Subcutaneous adipose tissue (tissue), 4 donors: ENCODE measurements around the gene FOXF1. TPM values are rescaled to one million over a fixed set of nuclear protein-coding genes. Genes with fewer than 3 reads are reported as not detected.

Experiments
- CTCF ChIP-seq: fragments of 450-650 bp; IDR thresholded peaks from one replicate; pipeline ENCODE4 v1.5.1; 2016; ENCODE audit warnings: low read depth, mild to moderate bottlenecking, control low read depth, antibody characterized with exemption, moderate library complexity
- total RNA-seq, 4 donors: library from RNA; depleted of rRNA; stranded (reverse); fragments of >200 nt; gene quantifications; one replicate each; pipeline ENCODE4 v1.1.0, GENCODE V29; 2016

Gene FOXF1
- total RNA-seq, 4 donors from 2014 or later, result 0.44 to 0.98 TPM; not detected in 2

GRCh38 chr16:86508028-86508946 lies 2.0 kb upstream of the FOXF1 start:
- no peak for TF ChIP-seq CTCF

GRCh38 chr16:86508947-86509758 lies 1.2 kb upstream of the FOXF1 start:
- TF ChIP-seq CTCF, result no peak

- TF ChIP-seq CTCF, result no peak
These were observed 415 bp upstream of the FOXF1 start for GRCh38 chr16:86509759-86510464.

GRCh38 chr16:86511317-86512161 lies 1.2 kb downstream of the FOXF1 start:
- TF ChIP-seq CTCF, result no peak

- no peak for TF ChIP-seq CTCF
These were observed 2.1 kb downstream of the FOXF1 start for GRCh38 chr16:86512301-86512859.

- no peak for TF ChIP-seq CTCF
These were observed 2.6 kb downstream of the FOXF1 start for GRCh38 chr16:86512860-86513470.
